Loucy (cell line): ENCODE data around the gene FOXF1.

Experiments
- H2AFZ ChIP-seq: fragments of 200-600 bp; sonication (generic); 2 replicates; pipeline ENCODE4 v1.6.0; 2016; ENCODE audit warnings: antibody characterized with exemption, mild to moderate bottlenecking, low read length, moderate library complexity
- H3F3A ChIP-seq: fragments of 200-600 bp; 2 replicates; pipeline ENCODE4 v1.6.0; 2016; ENCODE audit warnings: antibody characterized with exemption, low read depth, mild to moderate bottlenecking
- H3K27me3 ChIP-seq: fragments of 200-600 bp; sonication (generic); 2 replicates; pipeline ENCODE4 v1.6.1; 2014; ENCODE audit warnings: low read length, mild to moderate bottlenecking; ENCODE audit not compliant: insufficient read depth, poor library complexity, severe bottlenecking
- H3K36me3 ChIP-seq: fragments of 200-600 bp; sonication (generic); 2 replicates; pipeline ENCODE4 v1.6.1; 2016; ENCODE audit warnings: low read length; ENCODE audit not compliant: insufficient read depth
- H3K4me1 ChIP-seq: fragments of 200-600 bp; sonication (generic); 2 replicates; pipeline ENCODE4 v1.5.1; 2014; ENCODE audit warnings: low read length, mild to moderate bottlenecking; ENCODE audit not compliant: insufficient read depth, poor library complexity, severe bottlenecking
- H3K4me2 ChIP-seq: fragments of 200-600 bp; sonication (generic); 2 replicates; pipeline ENCODE4 v1.6.0; 2014; ENCODE audit warnings: antibody characterized with exemption, low read length, low read depth, mild to moderate bottlenecking; ENCODE audit not compliant: poor library complexity, severe bottlenecking
- H3K4me3 ChIP-seq: fragments of 200-600 bp; sonication (generic); 2 replicates; pipeline ENCODE4 v1.5.1; 2014; ENCODE audit warnings: low read length, mild to moderate bottlenecking, mixed read lengths; ENCODE audit not compliant: poor library complexity, severe bottlenecking
- H3K79me2 ChIP-seq: fragments of 200-600 bp; sonication (generic); 2 replicates; pipeline ENCODE4 v1.6.1; 2014; ENCODE audit warnings: low read length; ENCODE audit not compliant: insufficient read depth
- H3K9ac ChIP-seq: fragments of 200-600 bp; sonication (generic); 2 replicates; pipeline ENCODE4 v1.6.0; 2014; ENCODE audit warnings: mild to moderate bottlenecking, low read depth, low read length, moderate library complexity; ENCODE audit not compliant: poor library complexity, severe bottlenecking
- H3K9me2 ChIP-seq: fragments of 200-600 bp; sonication (generic); replicated peaks from 2 replicates; pipeline ENCODE4 v1.6.1; 2016; ENCODE audit warnings: low read depth, low read length, mixed read lengths
- H3K9me3 ChIP-seq: fragments of 200-600 bp; sonication (generic); 2 replicates; pipeline ENCODE4 v1.6.1; 2014; ENCODE audit warnings: mild to moderate bottlenecking, antibody characterized with exemption, low read length, low read depth; ENCODE audit not compliant: insufficient read depth
- H4K20me1 ChIP-seq: fragments of 200-600 bp; sonication (generic); 2 replicates; pipeline ENCODE4 v1.6.0; 2014; ENCODE audit warnings: antibody characterized with exemption, low read length, mild to moderate bottlenecking; ENCODE audit not compliant: insufficient read depth, poor library complexity, severe bottlenecking
- EZH2phosphoT487 ChIP-seq: fragments of 200-600 bp; IDR thresholded peaks from 2 replicates; pipeline ENCODE4 v1.6.1; 2018; ENCODE audit warnings: antibody characterized with exemption, mild to moderate bottlenecking, moderate library complexity, borderline replicate concordance
- TF ChIP-seq, protein P1 (sequence below): fragments of 200-600 bp; sonication (generic); conservative IDR thresholded peaks from 2 replicates; pipeline ENCODE4 v1.5.1; 2014; ENCODE audit warnings: mild to moderate bottlenecking, antibody characterized with exemption, low read length

Gene FOXF1

DNA sequence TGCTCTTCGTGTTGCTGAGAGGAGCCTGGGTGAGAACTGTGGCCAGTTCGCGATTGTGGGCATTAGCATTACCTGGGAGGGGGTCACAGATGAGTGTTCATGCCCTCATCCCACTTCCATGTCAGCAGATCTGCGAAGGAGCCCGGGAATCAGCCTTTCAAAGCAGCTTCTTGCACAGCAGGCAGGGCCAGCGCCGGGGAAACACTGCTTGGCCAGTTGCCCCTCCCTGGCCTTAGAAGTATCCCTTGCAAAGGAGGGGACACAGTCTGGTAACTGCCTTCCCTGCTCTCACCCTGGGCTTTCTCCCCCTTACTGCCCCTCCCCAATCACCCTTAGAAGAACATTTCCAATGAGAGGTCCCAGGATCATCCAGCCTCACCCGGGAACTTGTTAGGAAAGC lies 42.8 kb upstream of the FOXF1 start:
- Histone ChIP-seq H3F3A (no peaks in the 10 kb centered on the region), H4K20me1 (no peaks in the 10 kb centered on the region), H3K4me3 (no peak overlapping the region), H3K9me3 (no peaks in the 10 kb centered on the region; the same call in 1 of the 2 replicates), H2AFZ (no peak overlapping the region), H3K79me2 (no peaks in the 10 kb centered on the region), H3K9me2 (no peaks in the 10 kb centered on the region), H3K27me3 (no peaks in the 10 kb centered on the region), H3K4me1 (no peaks in the 10 kb centered on the region), H3K4me2 (no peak overlapping the region), H3K9ac (no peak overlapping the region), H3K36me3 (no peaks in the 10 kb centered on the region)
- TF ChIP-seq, protein P1, sequence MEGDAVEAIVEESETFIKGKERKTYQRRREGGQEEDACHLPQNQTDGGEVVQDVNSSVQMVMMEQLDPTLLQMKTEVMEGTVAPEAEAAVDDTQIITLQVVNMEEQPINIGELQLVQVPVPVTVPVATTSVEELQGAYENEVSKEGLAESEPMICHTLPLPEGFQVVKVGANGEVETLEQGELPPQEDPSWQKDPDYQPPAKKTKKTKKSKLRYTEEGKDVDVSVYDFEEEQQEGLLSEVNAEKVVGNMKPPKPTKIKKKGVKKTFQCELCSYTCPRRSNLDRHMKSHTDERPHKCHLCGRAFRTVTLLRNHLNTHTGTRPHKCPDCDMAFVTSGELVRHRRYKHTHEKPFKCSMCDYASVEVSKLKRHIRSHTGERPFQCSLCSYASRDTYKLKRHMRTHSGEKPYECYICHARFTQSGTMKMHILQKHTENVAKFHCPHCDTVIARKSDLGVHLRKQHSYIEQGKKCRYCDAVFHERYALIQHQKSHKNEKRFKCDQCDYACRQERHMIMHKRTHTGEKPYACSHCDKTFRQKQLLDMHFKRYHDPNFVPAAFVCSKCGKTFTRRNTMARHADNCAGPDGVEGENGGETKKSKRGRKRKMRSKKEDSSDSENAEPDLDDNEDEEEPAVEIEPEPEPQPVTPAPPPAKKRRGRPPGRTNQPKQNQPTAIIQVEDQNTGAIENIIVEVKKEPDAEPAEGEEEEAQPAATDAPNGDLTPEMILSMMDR, result no peak
- TF ChIP-seq EZH2phosphoT487, result no peak

DNA sequence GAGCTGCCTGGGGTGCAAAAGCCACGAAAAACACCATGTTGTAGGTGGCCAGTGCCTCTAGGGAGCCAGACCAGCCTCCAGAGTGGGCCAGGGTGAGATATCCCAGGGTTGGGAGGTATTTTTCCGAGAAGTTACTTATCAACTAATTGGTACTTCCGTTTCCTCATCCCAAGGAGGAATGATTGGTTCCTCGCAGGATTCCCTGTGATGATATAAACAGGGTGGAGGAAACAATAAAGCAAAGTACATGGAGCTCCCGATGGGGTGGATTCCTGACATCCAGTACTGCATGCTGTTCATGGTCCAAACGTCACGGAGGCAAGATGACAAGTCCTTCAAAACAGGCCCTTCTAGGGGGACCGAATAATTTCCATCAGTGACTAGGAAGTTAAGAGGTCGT lies 39.4 kb upstream of the FOXF1 start:
- TF ChIP-seq, protein P1, result no peak
- TF ChIP-seq EZH2phosphoT487, result no peak
- Histone ChIP-seq H3K9ac (no peak overlapping the region), H3K79me2 (no peaks in the 10 kb centered on the region), H4K20me1 (no peaks in the 10 kb centered on the region), H3K4me1 (no peaks in the 10 kb centered on the region), H3K4me2 (no peak overlapping the region), H3K9me3 (no peaks in the 10 kb centered on the region; the same call in 1 of the 2 replicates), H3K4me3 (no peak overlapping the region), H3K36me3 (no peaks in the 10 kb centered on the region), H3K27me3 (no peaks in the 10 kb centered on the region), H2AFZ (no peak overlapping the region), H3K9me2 (no peaks in the 10 kb centered on the region), H3F3A (no peaks in the 10 kb centered on the region)

DNA sequence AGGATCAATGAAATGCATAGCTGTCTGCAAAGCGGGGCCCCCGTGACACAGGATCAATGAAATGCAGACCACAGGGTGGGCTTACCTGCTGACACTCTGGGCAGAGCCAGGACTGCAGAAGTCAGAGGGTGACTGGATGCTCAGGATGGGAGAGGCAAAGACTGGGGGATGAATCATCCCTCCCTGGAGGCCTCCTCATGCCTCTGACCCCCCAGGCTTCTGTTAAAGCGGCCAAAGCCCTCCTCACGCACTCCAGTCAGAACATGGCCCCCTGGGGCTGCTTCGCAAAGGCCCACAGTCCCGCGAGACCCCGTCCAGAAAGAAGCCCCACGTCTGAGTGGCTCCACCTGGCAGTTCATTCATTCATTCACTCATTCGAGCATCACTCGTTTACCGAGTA lies 38.4 kb upstream of the FOXF1 start:
- Histone ChIP-seq H3K9me3 (no peaks in the 10 kb centered on the region; the same call in 1 of the 2 replicates), H3K4me3 (no peak overlapping the region), H4K20me1 (no peaks in the 10 kb centered on the region), H2AFZ (no peak overlapping the region), H3K4me2 (no peak overlapping the region), H3K36me3 (no peaks in the 10 kb centered on the region), H3F3A (no peaks in the 10 kb centered on the region), H3K4me1 (no peaks in the 10 kb centered on the region), H3K9ac (no peak overlapping the region), H3K27me3 (no peaks in the 10 kb centered on the region), H3K9me2 (no peaks in the 10 kb centered on the region), H3K79me2 (no peaks in the 10 kb centered on the region)
- TF ChIP-seq, protein P1, result no peak
- TF ChIP-seq EZH2phosphoT487, result no peak
